GM10847 (cell line): ENCODE data around the gene PHACTR2.

ENCODE experiments used
- POLR2A ChIP-seq: IDR thresholded peaks from 2 replicates; pipeline ENCODE4 v1.6.1; 2011; ENCODE audit not compliant: insufficient read length; ENCODE audit errors: extremely low read depth

PHACTR2 gene

DNA sequence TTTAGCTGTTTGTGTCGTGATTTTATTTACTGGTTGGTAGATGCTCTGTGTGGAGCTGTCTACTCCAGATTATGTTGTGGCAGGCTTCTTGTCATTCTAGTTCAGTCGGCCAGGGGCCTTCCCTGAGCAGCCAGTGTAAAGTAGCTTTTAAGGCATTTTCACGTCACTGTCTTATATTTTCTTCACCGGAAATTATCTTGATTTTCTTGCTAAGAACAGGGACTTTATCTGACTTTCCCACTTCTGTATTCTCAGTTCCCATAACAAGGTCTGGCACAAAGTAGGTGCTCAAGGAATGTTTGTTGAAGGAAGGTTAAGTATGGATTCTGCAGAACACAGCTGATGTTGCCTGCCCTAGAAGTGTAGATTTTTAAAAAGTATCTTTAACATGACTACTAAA is 166.2 kb downstream of the PHACTR2 start:
- no peak for TF ChIP-seq POLR2A

DNA sequence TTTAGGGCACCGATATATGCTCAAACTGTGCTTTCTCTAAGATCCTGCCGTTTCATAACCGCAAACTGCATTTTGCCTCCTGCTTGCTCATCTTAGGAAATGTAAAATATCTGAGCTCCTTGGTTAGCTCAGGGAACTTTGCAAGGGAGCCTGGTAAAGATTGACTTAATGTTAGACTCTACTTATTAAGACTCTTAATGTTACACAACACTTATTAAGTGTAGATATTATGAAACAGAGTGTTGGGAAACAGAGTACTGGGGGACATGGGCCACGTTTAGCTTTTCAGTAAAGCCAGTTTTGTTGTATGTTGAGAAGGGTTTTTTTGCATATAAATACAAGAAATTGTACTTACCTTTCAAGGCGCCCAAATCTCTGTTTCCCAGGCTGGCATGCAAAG is 167.3 kb downstream of the PHACTR2 start:
- no peak for TF ChIP-seq POLR2A

DNA sequence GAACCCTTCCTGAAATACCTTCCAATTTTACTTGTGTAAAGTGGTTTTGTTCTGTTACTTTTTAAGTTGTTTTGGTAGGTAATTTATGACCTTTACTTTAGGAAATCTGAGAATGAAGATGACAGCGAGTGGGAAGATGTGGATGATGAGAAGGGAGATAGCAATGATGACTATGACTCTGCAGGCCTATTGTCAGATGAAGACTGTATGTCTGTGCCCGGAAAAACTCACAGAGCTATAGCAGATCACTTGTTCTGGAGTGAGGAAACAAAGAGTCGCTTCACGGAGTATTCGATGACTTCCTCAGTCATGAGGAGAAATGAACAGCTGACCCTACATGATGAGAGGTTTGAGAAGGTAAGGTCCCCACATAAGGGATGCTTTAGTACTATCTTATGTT is 179.9 kb downstream of the PHACTR2 start:
- no peak for TF ChIP-seq POLR2A

- no peak for TF ChIP-seq POLR2A
Measured at GRCh38 chr6:143859891-143860660, 182.3 kb downstream of the PHACTR2 start.

DNA sequence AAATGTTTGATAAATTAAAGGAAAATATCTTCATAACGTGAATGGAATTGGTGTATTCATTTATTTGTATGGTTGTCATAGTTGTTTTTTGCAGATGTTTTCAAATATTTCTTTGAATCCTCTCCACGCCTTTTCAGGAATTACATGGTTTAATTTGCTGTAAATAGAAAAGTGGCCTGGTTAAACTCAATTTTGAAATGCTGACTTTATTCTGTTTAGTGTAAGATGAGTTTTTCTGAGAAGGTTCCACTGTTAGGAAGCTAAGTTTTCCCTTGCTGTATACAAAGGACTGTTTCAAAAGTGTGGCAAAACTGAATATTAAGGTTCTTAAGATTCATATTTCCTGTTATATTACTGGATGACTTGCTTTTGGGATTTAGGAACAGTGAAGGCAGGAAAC is 186.0 kb downstream of the PHACTR2 start:
- no peak for TF ChIP-seq POLR2A

DNA sequence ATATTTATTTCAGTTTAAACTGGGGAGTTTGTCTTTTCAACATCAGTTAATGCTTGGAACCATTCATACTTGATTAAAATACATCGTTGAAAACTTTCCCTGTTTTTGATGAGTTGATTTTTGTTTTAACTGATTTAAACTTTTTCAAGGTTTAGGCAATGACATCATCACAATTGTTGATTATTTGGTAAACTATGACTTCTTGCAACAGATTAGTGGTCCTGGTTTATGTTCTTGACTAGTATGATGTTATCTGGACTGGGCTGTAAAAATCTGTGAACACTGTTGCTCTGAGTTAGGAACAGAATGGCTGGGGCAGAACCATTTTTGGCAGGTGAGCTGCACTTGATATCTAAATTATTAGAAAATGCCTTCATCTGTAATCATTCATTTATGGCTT is 186.5 kb downstream of the PHACTR2 start, which contains the start of gene ZC2HC1B:
Gene ZC2HC1B (plus strand): TSS at position 241 of the 400 bp plus-strand sequence. CDS start 66 bp downstream, at position 307.
- no peak for TF ChIP-seq POLR2A

DNA sequence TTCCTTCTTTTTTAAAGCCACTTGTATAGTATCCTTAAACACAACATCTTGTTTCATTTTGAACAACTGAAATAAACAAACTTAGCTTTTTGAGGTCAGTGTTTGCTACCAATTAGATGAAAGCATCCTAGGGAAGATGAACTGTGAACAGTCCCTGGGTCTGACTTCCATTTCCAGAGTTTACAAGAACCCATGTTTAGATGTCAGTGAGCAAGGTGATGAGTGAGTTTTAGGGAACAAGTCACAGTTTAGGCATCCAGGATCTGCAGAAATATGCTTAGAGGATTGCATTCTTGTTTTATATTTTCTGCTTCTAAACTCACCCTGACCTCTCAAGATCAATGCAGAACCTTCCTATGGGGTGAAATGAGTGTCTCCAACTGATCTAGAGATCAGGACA is 189.5 kb downstream of the PHACTR2 start:
- TF ChIP-seq POLR2A: no peak

- no peak for TF ChIP-seq POLR2A
Measured at GRCh38 chr6:143872201-143872600, 194.4 kb downstream of the PHACTR2 start.

DNA sequence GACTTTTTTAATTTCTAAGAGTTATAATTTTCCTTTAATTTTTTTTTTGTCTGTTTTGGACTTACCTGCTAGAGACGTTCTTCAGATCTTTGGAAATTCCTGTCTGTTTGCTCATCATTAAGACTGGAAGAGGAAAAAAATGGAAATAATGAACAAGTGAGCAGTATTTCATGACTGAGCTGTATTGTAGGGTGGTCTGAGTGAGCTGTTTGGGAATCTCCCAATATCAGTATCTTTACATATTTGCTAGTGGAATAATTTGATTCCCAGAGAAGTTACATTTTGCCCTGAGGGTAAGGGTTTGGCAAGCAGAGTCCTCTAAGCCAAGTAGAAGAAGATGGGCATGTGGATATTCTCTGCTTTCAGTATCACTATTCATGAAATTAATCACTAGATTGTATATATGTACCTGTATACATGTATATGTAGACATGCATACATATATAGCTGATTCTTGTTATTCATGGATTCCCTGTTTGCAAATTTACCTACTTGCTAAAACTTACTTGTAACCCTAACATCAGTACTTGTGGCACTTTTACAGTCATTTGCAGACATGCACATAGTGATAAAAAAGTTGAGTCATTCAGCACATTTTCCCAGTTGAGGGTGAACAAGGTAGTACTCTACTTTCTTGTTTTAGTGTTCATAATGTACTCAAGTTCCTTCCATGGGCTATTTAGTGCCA is 200.0 kb downstream of the PHACTR2 start:
- TF ChIP-seq POLR2A: no peak

DNA sequence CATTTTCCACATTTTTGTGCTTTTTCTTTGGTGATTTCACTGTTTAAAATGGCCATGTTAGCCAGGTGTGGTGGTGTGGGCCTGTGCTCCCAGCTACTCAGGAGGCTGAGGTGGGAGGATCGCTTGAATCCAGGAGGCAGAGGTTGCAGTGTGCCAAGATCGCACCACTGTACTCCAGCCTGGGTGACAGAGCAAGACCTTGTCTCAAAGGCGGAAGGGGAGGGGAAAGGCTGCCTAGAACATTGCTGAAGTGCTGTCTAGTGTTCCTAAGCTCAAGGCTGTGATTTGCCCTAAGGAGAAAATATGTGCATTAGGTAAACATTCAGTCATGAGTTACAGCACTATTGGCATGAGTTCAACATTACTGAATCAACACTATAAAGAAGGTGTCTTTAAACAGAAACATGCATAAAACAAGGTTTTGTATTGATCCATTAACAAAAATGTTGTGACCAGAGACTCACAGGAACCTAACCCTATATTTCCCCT is 200.6 kb downstream of the PHACTR2 start:
- TF ChIP-seq POLR2A: no peak

DNA sequence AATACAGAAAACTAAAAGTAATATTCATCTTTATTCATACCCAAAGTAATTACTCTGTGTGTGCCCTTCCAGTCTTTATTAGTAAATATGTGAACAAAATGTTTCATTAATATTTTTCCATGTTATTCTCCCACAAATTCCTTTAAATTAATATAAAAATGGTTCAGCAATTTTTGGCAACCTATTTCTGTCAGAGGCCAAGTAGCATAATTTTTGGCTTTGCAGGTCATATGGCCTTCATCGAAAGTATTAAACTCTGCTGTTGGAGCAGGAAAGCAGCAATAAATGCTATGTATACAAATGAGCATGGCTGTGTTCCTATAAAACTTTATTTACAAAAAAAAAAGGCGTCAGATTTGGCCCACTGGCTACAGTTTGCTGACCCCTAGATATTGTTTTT is 202.6 kb downstream of the PHACTR2 start:
- no peak for TF ChIP-seq POLR2A
